Stomach smooth muscle (tissue), 2 donors: Measurements from ENCODE around the gene UQCC2.

Source experiments
- H3K27ac ChIP-seq: one replicate; pipeline ENCODE4 v1.7.0; 2013; ENCODE audit warnings: mild to moderate bottlenecking, low read length, inconsistent platforms
- H3K27me3 ChIP-seq, 2 donors: one replicate each; pipeline ENCODE4 v1.7.0; 2013; ENCODE audit warnings: low read length in 2 of 2; ENCODE audit not compliant: insufficient read depth in 2 of 2, control insufficient read depth in 1 of 2
- H3K36me3 ChIP-seq, 2 donors: one replicate each; pipeline ENCODE4 v1.7.0; 2013; ENCODE audit warnings: low read length in 2 of 2; ENCODE audit not compliant: control insufficient read depth in 2 of 2, insufficient read depth in 2 of 2
- H3K4me1 ChIP-seq: one replicate; pipeline ENCODE4 v1.7.0; 2013; ENCODE audit warnings: low read length; ENCODE audit not compliant: control insufficient read depth, insufficient read depth
- H3K4me3 ChIP-seq, 2 donors: one replicate each; pipeline ENCODE4 v1.7.0; 2013; ENCODE audit warnings: low read length in 2 of 2
- H3K9ac ChIP-seq, 2 donors: one replicate each; pipeline ENCODE4 v1.7.0; 2013; ENCODE audit warnings: low read length in 2 of 2, mild to moderate bottlenecking in 1 of 2
- H3K9me3 ChIP-seq, 2 donors: one replicate each; pipeline ENCODE4 v1.7.0; 2013; ENCODE audit warnings: low read length in 2 of 2; ENCODE audit not compliant: control insufficient read depth in 2 of 2
- donor health status: healthy.
- donor health status: Pancreatic carcinoma.

Gene UQCC2

GRCh38 chr6:33707771-33708170 lies 3.7 kb downstream of the UQCC2 start:
- no peak overlapping the region for H3K4me3 ChIP-seq
- peaks cover 4 to 8% of the 10 kb centered on the region in 2 donors for H3K36me3 ChIP-seq
- H3K27ac ChIP-seq: no peak overlapping the region
- no peak overlapping the region for H3K9ac ChIP-seq
- H3K27me3 ChIP-seq: no peaks in the 10 kb centered on the region
- peaks cover 16% of the 10 kb centered on the region for H3K4me1 ChIP-seq
- H3K9me3 ChIP-seq: no peaks in the 10 kb centered on the region

- no peak overlapping the region for H3K4me3 ChIP-seq
- H3K4me1 ChIP-seq: peaks cover 10% of the 10 kb centered on the region
- no peak overlapping the region for H3K27ac ChIP-seq
- H3K9ac ChIP-seq: no peak overlapping the region
- peaks cover 4 to 9% of the 10 kb centered on the region in 2 donors for H3K36me3 ChIP-seq
- no peaks in the 10 kb centered on the region for H3K9me3 ChIP-seq
- no peaks in the 10 kb centered on the region for H3K27me3 ChIP-seq
Observed at GRCh38 chr6:33705955-33706725, 5.4 kb downstream of the UQCC2 start.

- Histone ChIP-seq H3K9me3 (no peaks in the 10 kb centered on the region), H3K36me3 (peaks cover 4 to 9% of the 10 kb centered on the region in 2 donors), H3K4me1 (peaks cover 2% of the 10 kb centered on the region), H3K27ac (no peak overlapping the region), H3K9ac (no peak overlapping the region), H3K4me3 (no peak overlapping the region), H3K27me3 (no peaks in the 10 kb centered on the region)
Observed at GRCh38 chr6:33705268-33705885, 6.1 kb downstream of the UQCC2 start.

GRCh38 chr6:33704215-33705066 lies 7.1 kb downstream of the UQCC2 start:
- no peak overlapping the region for H3K27ac ChIP-seq
- H3K36me3 ChIP-seq: peaks cover 4 to 5% of the 10 kb centered on the region in 2 donors
- no peak overlapping the region for H3K9ac ChIP-seq
- H3K9me3 ChIP-seq: no peaks in the 10 kb centered on the region
- no peaks in the 10 kb centered on the region for H3K27me3 ChIP-seq
- H3K4me1 ChIP-seq: no peaks in the 10 kb centered on the region
- H3K4me3 ChIP-seq: no peak overlapping the region

GRCh38 chr6:33702345-33702977 lies 9.0 kb downstream of the UQCC2 start:
- Histone ChIP-seq H3K4me3 (no peak overlapping the region), H3K9me3 (no peaks in the 10 kb centered on the region), H3K36me3 (peaks cover 0 to 8% of the 10 kb centered on the region in 2 donors), H3K4me1 (no peaks in the 10 kb centered on the region), H3K27ac (no peak overlapping the region), H3K9ac (no peak overlapping the region), H3K27me3 (no peaks in the 10 kb centered on the region)

- no peak overlapping the region for H3K27ac ChIP-seq
Observed at GRCh38 chr6:33700391-33701050, 11.0 kb downstream of the UQCC2 start.

GRCh38 chr6:33699739-33700138 lies 11.8 kb downstream of the UQCC2 start:
- Histone ChIP-seq H3K4me3 (no peak overlapping the region), H3K9ac (peak overlapping the region in 1 of 2 donors; percentile 7), H3K4me1 (peaks cover 24% of the 10 kb centered on the region), H3K27me3 (no peaks in the 10 kb centered on the region), H3K9me3 (no peaks in the 10 kb centered on the region), H3K36me3 (peaks cover 0 to 8% of the 10 kb centered on the region in 2 donors), H3K27ac (no peak overlapping the region)

More at GRCh38 chr6:33700391-33701050, 11.0 kb downstream of the UQCC2 start:
- H3K9me3 ChIP-seq: no peaks in the 10 kb centered on the region
- H3K4me3 ChIP-seq: no peak overlapping the region
- peaks cover 18% of the 10 kb centered on the region for H3K4me1 ChIP-seq
- H3K27me3 ChIP-seq: no peaks in the 10 kb centered on the region
- peaks cover 0 to 8% of the 10 kb centered on the region in 2 donors for H3K36me3 ChIP-seq
- H3K9ac ChIP-seq: peak overlapping the region; percentile 7 to 36

- H3K27ac ChIP-seq: no peak overlapping the region
- H3K4me3 ChIP-seq: no peak overlapping the region
- peaks cover 0 to 8% of the 10 kb centered on the region in 2 donors for H3K36me3 ChIP-seq
- H3K4me1 ChIP-seq: peaks cover 24% of the 10 kb centered on the region
- H3K27me3 ChIP-seq: no peaks in the 10 kb centered on the region
- H3K9ac ChIP-seq: no peak overlapping the region
- no peaks in the 10 kb centered on the region for H3K9me3 ChIP-seq
Observed at GRCh38 chr6:33699131-33699530, 12.4 kb downstream of the UQCC2 start.

- Histone ChIP-seq H3K9ac (no peak overlapping the region), H3K27me3 (no peaks in the 10 kb centered on the region), H3K36me3 (peaks cover 0 to 11% of the 10 kb centered on the region in 2 donors), H3K4me1 (peaks cover 28% of the 10 kb centered on the region), H3K9me3 (no peaks in the 10 kb centered on the region), H3K27ac (no peak overlapping the region), H3K4me3 (no peak overlapping the region)
Observed at GRCh38 chr6:33698494-33698893, 13.0 kb downstream of the UQCC2 start.

- H3K4me3 ChIP-seq: no peak overlapping the region
- H3K27me3 ChIP-seq: no peaks in the 10 kb centered on the region
- H3K9ac ChIP-seq: no peak overlapping the region
- H3K9me3 ChIP-seq: no peaks in the 10 kb centered on the region
- H3K36me3 ChIP-seq: peaks cover 2 to 12% of the 10 kb centered on the region in 2 donors
- peak overlapping the region; percentile 70 for H3K27ac ChIP-seq
- peaks cover 35% of the 10 kb centered on the region for H3K4me1 ChIP-seq
Observed at GRCh38 chr6:33697845-33698244, 13.7 kb downstream of the UQCC2 start.
